Osteocyte (in vitro differentiated cells): ENCODE measurements around the gene TTBK2. TPM values are rescaled to one million over a fixed set of nuclear protein-coding genes. Genes with fewer than 3 reads are reported as not detected.
A peak's percentile ranks its signal among the peaks of the same experiment; 100 is the strongest.

ENCODE experiments used
- DNase-seq: peaks from one replicate; pipeline ENCODE4 v3.0.0; 2021; ENCODE audit warnings: mixed read lengths; ENCODE audit not compliant: unreplicated experiment; ENCODE audit errors: extremely low spot score
- H3K27ac Mint-ChIP-seq: one replicate; pipeline ENCODE4 v1.8.0; 2021; ENCODE audit warnings: mild to moderate bottlenecking, mixed read lengths; ENCODE audit not compliant: unreplicated experiment
- H3K27me3 Mint-ChIP-seq: one replicate; pipeline ENCODE4 v1.8.0; 2021; ENCODE audit warnings: mixed read lengths; ENCODE audit not compliant: unreplicated experiment
- H3K36me3 Mint-ChIP-seq: one replicate; pipeline ENCODE4 v1.8.0; 2021; ENCODE audit warnings: mixed read lengths; ENCODE audit not compliant: unreplicated experiment
- H3K4me1 Mint-ChIP-seq: one replicate; pipeline ENCODE4 v1.8.0; 2021; ENCODE audit warnings: mixed read lengths; ENCODE audit not compliant: unreplicated experiment
- H3K4me3 Mint-ChIP-seq: one replicate; pipeline ENCODE4 v1.8.0; 2021; ENCODE audit warnings: mild to moderate bottlenecking, moderate library complexity, mixed read lengths; ENCODE audit not compliant: unreplicated experiment
- H3K9me3 Mint-ChIP-seq: one replicate; pipeline ENCODE4 v1.8.0; 2021; ENCODE audit warnings: mixed read lengths; ENCODE audit not compliant: unreplicated experiment
- total RNA-seq: library from RNA; stranded (reverse); gene quantifications from 2 replicates; pipeline ENCODE4 v1.2.1, GENCODE V29; 2021
- TF ChIP-seq, protein P1 (sequence below): fragments of 200-600 bp; sonication (generic); IDR thresholded peaks from 2 replicates; pipeline ENCODE4 v1.5.0; 2021; ENCODE audit warnings: antibody characterized with exemption, mild to moderate bottlenecking, moderate library complexity

The TTBK2 gene
- total RNA-seq, 1 donor from 2014 or later = 23.6 TPM

DNA sequence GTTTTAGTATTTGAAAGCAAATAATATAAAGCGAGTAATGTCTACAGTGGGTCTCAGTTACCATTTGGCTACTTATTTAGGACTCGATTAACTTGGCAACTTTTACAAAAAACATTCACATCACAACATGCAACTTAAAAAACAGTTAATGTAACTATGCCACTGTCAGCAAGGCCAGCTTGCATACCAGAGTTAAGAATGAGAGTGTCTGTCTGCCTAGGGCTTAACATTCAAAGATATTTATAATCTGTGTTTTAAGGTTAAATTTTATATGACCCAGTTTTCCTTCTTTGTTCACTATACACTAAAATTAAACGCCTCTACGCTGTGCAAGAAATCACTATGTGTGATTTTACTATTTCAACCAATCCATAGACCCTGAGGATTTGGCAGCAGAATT is 178.4 kb downstream of the TTBK2 start:
- H3K9me3 Mint-ChIP-seq = no peaks in the 10 kb centered on the region
- TF ChIP-seq, protein P1, sequence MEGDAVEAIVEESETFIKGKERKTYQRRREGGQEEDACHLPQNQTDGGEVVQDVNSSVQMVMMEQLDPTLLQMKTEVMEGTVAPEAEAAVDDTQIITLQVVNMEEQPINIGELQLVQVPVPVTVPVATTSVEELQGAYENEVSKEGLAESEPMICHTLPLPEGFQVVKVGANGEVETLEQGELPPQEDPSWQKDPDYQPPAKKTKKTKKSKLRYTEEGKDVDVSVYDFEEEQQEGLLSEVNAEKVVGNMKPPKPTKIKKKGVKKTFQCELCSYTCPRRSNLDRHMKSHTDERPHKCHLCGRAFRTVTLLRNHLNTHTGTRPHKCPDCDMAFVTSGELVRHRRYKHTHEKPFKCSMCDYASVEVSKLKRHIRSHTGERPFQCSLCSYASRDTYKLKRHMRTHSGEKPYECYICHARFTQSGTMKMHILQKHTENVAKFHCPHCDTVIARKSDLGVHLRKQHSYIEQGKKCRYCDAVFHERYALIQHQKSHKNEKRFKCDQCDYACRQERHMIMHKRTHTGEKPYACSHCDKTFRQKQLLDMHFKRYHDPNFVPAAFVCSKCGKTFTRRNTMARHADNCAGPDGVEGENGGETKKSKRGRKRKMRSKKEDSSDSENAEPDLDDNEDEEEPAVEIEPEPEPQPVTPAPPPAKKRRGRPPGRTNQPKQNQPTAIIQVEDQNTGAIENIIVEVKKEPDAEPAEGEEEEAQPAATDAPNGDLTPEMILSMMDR = no peak
- no peaks in the 10 kb centered on the region for H3K27me3 Mint-ChIP-seq
- H3K27ac Mint-ChIP-seq = peak overlapping the region; percentile 11
- no peak for DNase-seq
- H3K36me3 Mint-ChIP-seq = peaks cover 22% of the 10 kb centered on the region
- no peak overlapping the region for H3K4me3 Mint-ChIP-seq
- peaks cover 19% of the 10 kb centered on the region for H3K4me1 Mint-ChIP-seq

DNA sequence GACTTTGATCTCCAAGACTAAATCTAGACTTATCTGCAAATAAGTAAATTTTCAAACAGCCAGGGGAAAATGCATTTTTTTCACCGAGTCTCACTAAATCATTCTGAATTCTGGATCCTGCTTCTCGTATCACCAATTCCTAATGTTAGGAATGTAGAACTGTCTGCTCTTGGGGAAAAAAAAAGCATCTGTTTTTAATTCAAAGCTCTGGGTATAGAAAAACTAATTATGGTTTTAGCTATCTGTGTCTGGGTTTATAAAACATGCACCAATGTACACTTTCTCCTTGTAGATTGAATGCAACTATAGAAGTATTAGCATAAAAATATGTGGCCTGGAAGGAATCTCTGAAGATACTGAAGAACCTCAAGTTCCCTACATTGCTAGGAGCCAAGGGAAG is 178.9 kb downstream of the TTBK2 start:
- Mint-ChIP-seq H3K4me3 (no peak overlapping the region), H3K4me1 (peaks cover 19% of the 10 kb centered on the region), H3K27me3 (no peaks in the 10 kb centered on the region), H3K9me3 (no peaks in the 10 kb centered on the region), H3K36me3 (peaks cover 22% of the 10 kb centered on the region), H3K27ac (peak overlapping the region; percentile 11)
- TF ChIP-seq, protein P1 = no peak
- DNase-seq = no peak

DNA sequence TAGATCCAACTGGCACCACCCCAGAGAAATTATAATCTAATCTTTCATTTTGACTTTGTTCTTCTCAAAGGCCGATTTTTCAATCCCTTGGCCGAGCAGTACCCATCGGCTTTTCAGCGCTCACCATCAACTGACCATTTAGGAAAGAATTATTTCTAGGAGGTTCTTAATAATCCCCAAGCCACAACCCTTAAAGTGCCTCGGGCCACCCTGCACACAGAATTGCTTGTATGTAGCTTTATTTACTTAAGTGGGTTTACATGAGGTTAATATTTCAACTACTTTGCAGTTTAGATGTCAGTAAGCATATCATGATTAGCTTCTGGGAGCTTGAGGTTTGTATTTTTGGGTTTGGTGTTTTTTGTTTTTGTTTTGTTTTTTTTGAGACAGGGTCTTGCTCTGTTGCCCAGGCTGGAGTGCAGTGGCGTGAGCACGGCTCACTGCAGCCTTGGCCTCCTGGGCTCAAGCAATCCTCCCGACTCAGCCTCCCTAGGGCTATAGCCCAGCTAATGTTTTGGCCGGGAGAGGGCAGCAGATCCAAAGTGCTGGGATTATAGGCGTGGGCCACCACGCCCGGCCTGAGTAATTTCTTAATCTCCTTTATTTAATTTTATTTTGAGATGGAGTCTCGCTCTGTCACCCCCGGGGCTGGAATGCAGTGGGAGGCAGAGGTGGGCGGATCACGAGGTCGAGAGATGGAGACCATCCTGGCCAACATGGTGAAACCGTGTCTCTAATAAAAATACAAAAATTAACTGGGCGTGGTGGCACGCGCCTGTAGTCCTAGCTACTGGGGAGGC is 182.8 kb downstream of the TTBK2 start:
- TF ChIP-seq, protein P1 = peak; percentile 14
- Mint-ChIP-seq H3K4me1 (peaks cover 29% of the 10 kb centered on the region), H3K36me3 (peaks cover 2% of the 10 kb centered on the region), H3K27me3 (no peaks in the 10 kb centered on the region), H3K4me3 (peak overlapping the region; percentile 75), H3K27ac (peak overlapping the region; percentile 86), H3K9me3 (no peaks in the 10 kb centered on the region)
- DNase-seq = peak; percentile 51

DNA sequence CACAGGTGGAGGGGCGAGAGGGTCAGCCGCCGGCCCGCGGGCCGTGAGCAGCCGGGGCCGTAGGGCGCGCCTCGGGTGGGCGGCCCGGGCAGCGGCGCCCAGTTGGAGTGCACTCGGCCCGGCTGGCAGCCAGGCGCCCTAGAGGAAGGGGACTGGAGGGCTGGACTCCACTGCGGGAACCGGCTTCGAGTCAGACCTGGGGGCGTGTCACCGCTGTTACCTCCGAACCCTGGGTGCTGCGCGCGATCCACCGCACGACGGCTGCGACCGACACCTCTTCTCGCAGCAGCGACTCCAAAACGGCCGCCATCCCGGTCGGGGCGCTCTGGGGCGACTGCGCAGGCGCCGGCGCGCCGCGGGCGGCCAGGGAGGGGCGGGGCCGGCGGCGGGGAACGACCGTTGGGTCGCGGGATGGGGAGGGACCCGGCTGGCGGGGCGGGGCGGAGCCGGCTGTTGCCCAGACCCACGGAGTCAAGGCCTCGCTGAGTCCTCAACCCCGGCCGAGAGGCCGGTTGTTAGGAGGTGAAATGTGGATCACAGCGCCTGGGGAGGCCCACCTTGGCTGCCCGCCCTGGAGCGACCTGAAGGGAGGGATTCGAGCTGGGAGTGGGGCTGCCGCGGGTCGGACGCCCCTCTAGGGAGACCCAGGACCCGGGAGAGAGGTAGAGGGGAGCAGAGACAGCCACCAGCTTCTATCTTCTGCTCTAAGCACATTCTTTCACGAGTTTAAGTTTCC is 183.6 kb downstream of the TTBK2 start, which contains the start of gene CDAN1:
Gene CDAN1 (minus strand): TSS at position 336 of the 736 bp plus-strand sequence. CDS start 26 bp downstream, at position 310.
- H3K36me3 Mint-ChIP-seq = peaks cover 10% of the 10 kb centered on the region
- peak; percentile 97 for DNase-seq
- no peaks in the 10 kb centered on the region for H3K27me3 Mint-ChIP-seq
- H3K4me3 Mint-ChIP-seq = peak within 1 kb of the TSS; percentile 77
- no peaks in the 10 kb centered on the region for H3K9me3 Mint-ChIP-seq
- peak within 1 kb of the TSS; percentile 86 for H3K27ac Mint-ChIP-seq
- TF ChIP-seq, protein P1 = no peak
- peaks cover 25% of the 10 kb centered on the region for H3K4me1 Mint-ChIP-seq
